ENCODE data around the gene NCDN.

The NCDN gene

GRCh38 chr1:35557611-35558373 lies at the start of gene NCDN:
NCDN (plus strand) TSS chr1:35557799; CDS start chr1:35558191, 392 bp downstream.
- peak; percentile 95 for DNase-seq

GRCh38 chr1:35507947-35508346 lies 49.7 kb upstream of the NCDN start:
- no peak for DNase-seq

- no peak for DNase-seq
Observed at GRCh38 chr1:35509558-35509957, 48.0 kb upstream of the NCDN start.

- DNase-seq, result no peak
Observed at GRCh38 chr1:35511305-35511704, 46.3 kb upstream of the NCDN start.

- DNase-seq, result no peak
Observed at GRCh38 chr1:35518183-35518582, 39.4 kb upstream of the NCDN start.

GRCh38 chr1:35519432-35519831 lies 38.2 kb upstream of the NCDN start:
- DNase-seq, result no peak

- no peak for DNase-seq
Observed at GRCh38 chr1:35524106-35524505, 33.5 kb upstream of the NCDN start.

- DNase-seq, result no peak
Observed at GRCh38 chr1:35530168-35530567, 27.4 kb upstream of the NCDN start.

- no peak for DNase-seq
Observed at GRCh38 chr1:35530946-35531345, 26.7 kb upstream of the NCDN start.

- DNase-seq, result no peak
Observed at GRCh38 chr1:35531368-35531767, 26.2 kb upstream of the NCDN start.

GRCh38 chr1:35532497-35533223 lies 24.9 kb upstream of the NCDN start:
- no peak for DNase-seq

GRCh38 chr1:35533586-35533985 lies 24.0 kb upstream of the NCDN start:
- DNase-seq, result no peak

GRCh38 chr1:35535243-35535642 lies 22.4 kb upstream of the NCDN start:
- DNase-seq, result no peak

- DNase-seq, result no peak
Observed at GRCh38 chr1:35536556-35537162, 20.9 kb upstream of the NCDN start.

GRCh38 chr1:35537806-35538205 lies 19.8 kb upstream of the NCDN start:
- DNase-seq, result no peak

GRCh38 chr1:35539073-35539823 lies 18.4 kb upstream of the NCDN start:
- peak; percentile 53 for DNase-seq

GRCh38 chr1:35539824-35540261 lies 17.8 kb upstream of the NCDN start:
- DNase-seq, result no peak

- peak; percentile 70 for DNase-seq
Observed at GRCh38 chr1:35544976-35545375, 12.6 kb upstream of the NCDN start.

GRCh38 chr1:35546614-35547013 lies 11.0 kb upstream of the NCDN start:
- no peak for DNase-seq

- DNase-seq, result no peak
Observed at GRCh38 chr1:35553851-35554250, 3.7 kb upstream of the NCDN start.

- no peak for DNase-seq
Observed at GRCh38 chr1:35554266-35555211, 3.1 kb upstream of the NCDN start.

GRCh38 chr1:35555212-35555584 lies 2.4 kb upstream of the NCDN start:
- DNase-seq, result no peak

Data from CD4-positive, alpha-beta T cell treated with Interleukin-12 subunit alpha and Interleukin-12 subunit beta, for 1 hour (primary cell).